Esophagus muscularis mucosa (tissue), 4 donors: ENCODE data around the gene RALGPS2.

Experiments used
- EP300 ChIP-seq: sonication (generic); formaldehyde crosslinking; IDR thresholded peaks from one replicate; pipeline ENCODE4 v1.6.1; 2017; ENCODE audit warnings: antibody characterized with exemption
- POLR2A ChIP-seq: fragments of 450-650 bp; IDR thresholded peaks from one replicate; pipeline ENCODE4 v1.6.1; 2017; ENCODE audit warnings: antibody characterized with exemption, moderate library complexity, mild to moderate bottlenecking, low read depth
- POLR2AphosphoS5 ChIP-seq, 2 donors: sonication (generic); formaldehyde crosslinking; IDR thresholded peaks; one replicate each; pipeline ENCODE4 v1.6.1; 2017; ENCODE audit warnings: antibody characterized with exemption in 2 of 2
- TF ChIP-seq, protein P1 (sequence below), 3 experiments: fragments of 200-600 bp in 2 of 3; fragments of 450-650 bp in 1 of 3; sonication (generic) in 2 of 3; IDR thresholded peaks; one replicate each; pipeline ENCODE4 v1.5.1; 2017 to 2019; ENCODE audit warnings: antibody characterized with exemption in 3 of 3, mild to moderate bottlenecking in 2 of 3, moderate library complexity in 1 of 3

DNA sequence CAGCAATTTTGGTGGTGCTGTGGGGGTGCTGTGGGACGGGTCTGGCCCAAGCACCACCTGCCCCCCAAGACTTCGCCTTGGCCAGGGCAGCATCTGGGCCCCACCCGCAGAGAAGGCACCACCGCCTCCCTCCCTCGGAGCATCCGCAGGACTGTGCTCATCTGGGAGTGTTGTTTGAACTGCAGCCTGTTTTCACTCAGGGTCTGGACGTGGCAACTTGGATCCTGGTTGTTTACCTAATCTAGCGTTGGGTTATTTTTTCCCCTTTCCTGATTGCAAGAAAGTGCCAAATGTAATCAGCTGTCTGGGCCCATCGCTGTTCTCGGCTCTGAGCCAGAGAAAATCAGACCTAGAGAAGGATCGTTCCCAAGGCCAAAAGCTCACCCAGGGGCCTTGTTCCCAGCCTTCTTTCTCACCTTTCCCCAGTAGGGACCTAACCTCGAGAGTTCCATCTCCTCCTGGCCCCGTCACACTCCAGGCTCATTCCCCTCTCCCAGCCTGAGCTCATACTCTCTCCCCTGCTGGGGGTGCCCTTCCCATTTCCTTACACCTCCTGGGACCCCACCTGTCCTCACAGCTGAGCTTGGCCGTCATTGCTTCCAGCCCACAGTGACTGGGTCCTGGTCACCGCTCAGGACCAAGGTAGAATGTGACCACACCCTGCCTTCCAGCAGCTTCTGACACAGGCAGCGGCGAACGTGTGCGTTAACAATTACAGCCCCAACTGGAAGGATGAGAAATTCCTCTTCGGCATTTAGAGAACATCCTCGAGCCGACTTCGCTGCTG is 228.7 kb downstream of the RALGPS2 start:
- TF ChIP-seq, protein P1, sequence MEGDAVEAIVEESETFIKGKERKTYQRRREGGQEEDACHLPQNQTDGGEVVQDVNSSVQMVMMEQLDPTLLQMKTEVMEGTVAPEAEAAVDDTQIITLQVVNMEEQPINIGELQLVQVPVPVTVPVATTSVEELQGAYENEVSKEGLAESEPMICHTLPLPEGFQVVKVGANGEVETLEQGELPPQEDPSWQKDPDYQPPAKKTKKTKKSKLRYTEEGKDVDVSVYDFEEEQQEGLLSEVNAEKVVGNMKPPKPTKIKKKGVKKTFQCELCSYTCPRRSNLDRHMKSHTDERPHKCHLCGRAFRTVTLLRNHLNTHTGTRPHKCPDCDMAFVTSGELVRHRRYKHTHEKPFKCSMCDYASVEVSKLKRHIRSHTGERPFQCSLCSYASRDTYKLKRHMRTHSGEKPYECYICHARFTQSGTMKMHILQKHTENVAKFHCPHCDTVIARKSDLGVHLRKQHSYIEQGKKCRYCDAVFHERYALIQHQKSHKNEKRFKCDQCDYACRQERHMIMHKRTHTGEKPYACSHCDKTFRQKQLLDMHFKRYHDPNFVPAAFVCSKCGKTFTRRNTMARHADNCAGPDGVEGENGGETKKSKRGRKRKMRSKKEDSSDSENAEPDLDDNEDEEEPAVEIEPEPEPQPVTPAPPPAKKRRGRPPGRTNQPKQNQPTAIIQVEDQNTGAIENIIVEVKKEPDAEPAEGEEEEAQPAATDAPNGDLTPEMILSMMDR (IDR thresholded peaks at IDR 0.05) = no peak
- TF ChIP-seq POLR2A (no peak), EP300 (no peak), POLR2AphosphoS5 (IDR thresholded peaks at IDR 0.05) (peak in 1 of 2 donors; percentile 3)
